Dendritic cell treated with granulocyte-macrophage colony-stimulating factor and Interleukin-4, amounts not matched to agents 40 ng/mL and 50 ng/mL, for 4 days (primary cell): Measurements from ENCODE around the gene RHOC.
A peak's percentile ranks its signal among the peaks of the same experiment; 100 is the strongest.

ENCODE experiments used
- H3K27ac Mint-ChIP-seq: one replicate; pipeline ENCODE4 v1.8.0; 2022; ENCODE audit warnings: mild to moderate bottlenecking, mixed read lengths
- H3K27me3 Mint-ChIP-seq: one replicate; pipeline ENCODE4 v1.8.0; 2022; ENCODE audit warnings: mild to moderate bottlenecking, mixed read lengths
- H3K36me3 Mint-ChIP-seq: one replicate; pipeline ENCODE4 v1.8.0; 2022; ENCODE audit warnings: low read depth, mixed read lengths
- H3K4me1 Mint-ChIP-seq: one replicate; pipeline ENCODE4 v1.8.0; 2022; ENCODE audit warnings: low read depth, mixed read lengths
- H3K4me3 Mint-ChIP-seq: one replicate; pipeline ENCODE4 v1.8.0; 2022; ENCODE audit warnings: mild to moderate bottlenecking, moderate library complexity, mixed read lengths
- H3K9me3 Mint-ChIP-seq: one replicate; pipeline ENCODE4 v1.8.0; 2022; ENCODE audit warnings: mixed read lengths
- intact Hi-C: fragments of 100-400 bp; cut with micrococcal nuclease; formaldehyde crosslinking; loops from one replicate; pipeline ENCODE4 v1.15.0; 2022

RHOC gene

DNA sequence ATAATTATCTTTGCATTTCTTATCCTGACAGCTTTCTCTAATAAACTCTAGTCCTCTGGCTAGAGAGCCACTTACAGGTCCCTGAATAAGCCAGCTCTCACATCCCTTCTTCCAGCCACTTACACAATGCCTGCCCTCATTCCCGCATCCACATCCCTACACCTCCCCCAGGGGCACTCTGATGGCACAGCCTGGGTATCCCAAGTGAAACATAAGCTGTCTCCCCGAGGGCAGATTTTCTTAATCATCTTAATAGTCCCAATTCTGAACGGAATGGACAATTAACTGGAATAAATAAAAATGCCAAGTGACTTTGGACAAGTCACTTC lies 4.9 kb downstream of the RHOC start:
- Mint-ChIP-seq H3K36me3 (peaks cover 52% of the 10 kb centered on the region), H3K27me3 (peaks cover 12% of the 10 kb centered on the region), H3K27ac (peak overlapping the region; percentile 81), H3K9me3 (no peaks in the 10 kb centered on the region), H3K4me3 (peak overlapping the region; percentile 30), H3K4me1 (peaks cover 74% of the 10 kb centered on the region)
- intact Hi-C loops = loop anchor here (5.0 to 10.0 kb wide), 2 partner anchors 85 to 237 kb away; partner anchors contain the start of genes CAPZA1 and ST7L

GRCh38 chr1:112701227-112702066 lies 5.5 kb downstream of the RHOC start:
- no peaks in the 10 kb centered on the region for H3K9me3 Mint-ChIP-seq
- H3K27ac Mint-ChIP-seq = peak overlapping the region; percentile 81
- peaks cover 58% of the 10 kb centered on the region for H3K36me3 Mint-ChIP-seq
- intact Hi-C loops = loop anchor here (5.0 to 10.0 kb wide), 2 partner anchors 84 to 237 kb away; partner anchors contain the start of genes CAPZA1 and ST7L
- H3K27me3 Mint-ChIP-seq = peaks cover 11% of the 10 kb centered on the region
- peaks cover 72% of the 10 kb centered on the region for H3K4me1 Mint-ChIP-seq
- H3K4me3 Mint-ChIP-seq = peak overlapping the region; percentile 51

GRCh38 chr1:112700290-112701226 lies 6.4 kb downstream of the RHOC start:
- Mint-ChIP-seq H3K9me3 (no peaks in the 10 kb centered on the region), H3K27ac (peak overlapping the region; percentile 81), H3K4me1 (peaks cover 63% of the 10 kb centered on the region), H3K4me3 (peak overlapping the region; percentile 51), H3K27me3 (peaks cover 8% of the 10 kb centered on the region), H3K36me3 (peaks cover 61% of the 10 kb centered on the region)
- intact Hi-C loops = loop anchor here (5.0 to 10.0 kb wide), 2 partner anchors 83 to 236 kb away; partner anchors contain the start of genes CAPZA1 and ST7L

DNA sequence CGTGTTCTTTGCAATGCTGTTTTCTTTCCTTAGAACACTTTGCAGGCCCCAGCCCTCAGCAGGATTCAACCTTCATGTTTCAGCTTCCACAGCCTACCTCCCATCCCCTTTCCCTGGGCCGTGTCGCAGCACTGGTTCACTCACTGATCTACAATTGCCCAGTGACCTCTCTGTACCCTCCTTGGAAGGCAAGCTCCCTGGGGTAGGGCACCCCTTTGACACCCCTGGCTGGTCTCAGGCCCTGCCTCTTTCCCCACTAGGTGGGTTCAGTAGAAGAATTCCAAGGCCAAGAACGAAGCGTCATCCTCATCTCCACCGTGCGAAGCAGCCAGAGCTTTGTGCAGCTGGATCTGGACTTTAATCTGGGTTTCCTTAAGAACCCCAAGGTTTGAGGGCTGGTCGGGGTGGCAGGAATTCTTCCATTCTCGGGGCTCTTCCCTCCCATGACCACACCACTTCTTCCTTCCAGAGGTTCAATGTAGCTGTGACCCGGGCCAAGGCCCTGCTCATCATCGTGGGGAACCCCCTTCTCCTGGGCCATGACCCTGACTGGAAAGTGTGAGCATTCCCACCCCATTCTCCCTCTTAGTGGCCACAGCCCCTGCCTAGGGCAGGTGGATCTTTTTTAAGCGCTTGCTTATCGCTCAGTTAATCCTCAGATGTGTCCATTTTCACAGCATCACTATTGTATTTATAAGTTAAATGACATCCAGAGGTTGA lies 7.3 kb downstream of the RHOC start:
- no peak overlapping the region for H3K4me3 Mint-ChIP-seq
- peaks cover 2% of the 10 kb centered on the region for H3K27me3 Mint-ChIP-seq
- intact Hi-C loops = loop anchor here (5.0 to 10.0 kb wide), 2 partner anchors 82 to 235 kb away; partner anchors contain the start of genes CAPZA1 and ST7L
- H3K27ac Mint-ChIP-seq = peak overlapping the region; percentile 81
- H3K4me1 Mint-ChIP-seq = peaks cover 63% of the 10 kb centered on the region
- peaks cover 61% of the 10 kb centered on the region for H3K36me3 Mint-ChIP-seq
- no peaks in the 10 kb centered on the region for H3K9me3 Mint-ChIP-seq

DNA sequence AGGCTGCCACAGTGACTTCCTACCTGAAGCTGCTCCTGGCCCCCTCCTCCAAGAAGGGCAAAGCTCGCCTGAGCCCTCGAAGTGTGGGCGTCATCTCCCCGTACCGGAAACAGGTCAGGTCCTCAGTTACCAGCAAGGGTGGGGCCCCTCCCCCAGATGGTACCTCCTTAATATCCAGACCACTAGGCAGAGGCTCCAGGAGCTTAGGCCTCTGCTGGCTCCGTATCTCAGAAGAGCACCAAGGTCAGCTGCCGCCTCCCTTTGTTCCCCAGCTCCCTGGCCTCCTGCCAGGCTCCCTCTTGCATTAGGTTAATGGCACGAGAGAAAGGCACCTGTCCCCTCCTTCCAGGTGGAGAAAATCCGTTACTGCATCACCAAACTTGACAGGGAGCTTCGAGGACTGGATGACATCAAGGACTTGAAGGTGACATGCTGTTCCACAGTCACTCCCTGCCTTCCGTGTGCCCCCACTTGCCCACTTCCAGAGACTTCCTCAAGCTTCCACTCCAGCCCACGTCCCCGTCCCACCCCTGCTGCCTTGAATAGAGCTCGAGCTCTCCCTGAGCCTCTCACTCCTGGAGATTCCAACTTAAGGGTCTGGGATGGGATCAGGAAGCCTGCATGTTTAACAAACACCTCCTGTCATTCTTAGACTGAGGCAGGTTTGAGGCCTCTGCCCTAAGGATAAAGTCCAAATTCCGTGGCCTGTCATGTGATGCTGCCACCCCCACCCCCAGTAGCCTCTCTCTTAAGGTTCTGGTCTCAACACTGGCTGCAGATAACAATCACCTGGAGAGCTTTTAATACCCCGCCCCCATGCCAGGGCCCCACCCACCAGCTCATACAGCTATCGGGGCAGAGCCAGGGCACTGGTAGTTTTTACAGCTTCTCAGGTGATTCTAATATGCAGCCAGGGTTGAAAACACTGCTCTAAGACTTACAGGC lies 8.3 kb downstream of the RHOC start:
- H3K27ac Mint-ChIP-seq = peak overlapping the region; percentile 29
- peaks cover 71% of the 10 kb centered on the region for H3K36me3 Mint-ChIP-seq
- no peaks in the 10 kb centered on the region for H3K9me3 Mint-ChIP-seq
- peaks cover 60% of the 10 kb centered on the region for H3K4me1 Mint-ChIP-seq
- peaks cover 1% of the 10 kb centered on the region for H3K27me3 Mint-ChIP-seq
- no peak overlapping the region for H3K4me3 Mint-ChIP-seq
- intact Hi-C loops = no loop called here

- Mint-ChIP-seq H3K9me3 (no peaks in the 10 kb centered on the region), H3K4me3 (no peak overlapping the region), H3K27ac (no peak overlapping the region), H3K27me3 (no peaks in the 10 kb centered on the region), H3K4me1 (peaks cover 51% of the 10 kb centered on the region), H3K36me3 (peaks cover 71% of the 10 kb centered on the region)
- intact Hi-C loops = no loop called here
Observed at GRCh38 chr1:112697781-112698201, 9.1 kb downstream of the RHOC start.

GRCh38 chr1:112696578-112697314 lies 10.2 kb downstream of the RHOC start:
- Mint-ChIP-seq H3K4me3 (no peak overlapping the region), H3K4me1 (peaks cover 41% of the 10 kb centered on the region), H3K27ac (no peak overlapping the region), H3K27me3 (no peaks in the 10 kb centered on the region), H3K36me3 (peaks cover 71% of the 10 kb centered on the region), H3K9me3 (no peaks in the 10 kb centered on the region)
- intact Hi-C loops = no loop called here

DNA sequence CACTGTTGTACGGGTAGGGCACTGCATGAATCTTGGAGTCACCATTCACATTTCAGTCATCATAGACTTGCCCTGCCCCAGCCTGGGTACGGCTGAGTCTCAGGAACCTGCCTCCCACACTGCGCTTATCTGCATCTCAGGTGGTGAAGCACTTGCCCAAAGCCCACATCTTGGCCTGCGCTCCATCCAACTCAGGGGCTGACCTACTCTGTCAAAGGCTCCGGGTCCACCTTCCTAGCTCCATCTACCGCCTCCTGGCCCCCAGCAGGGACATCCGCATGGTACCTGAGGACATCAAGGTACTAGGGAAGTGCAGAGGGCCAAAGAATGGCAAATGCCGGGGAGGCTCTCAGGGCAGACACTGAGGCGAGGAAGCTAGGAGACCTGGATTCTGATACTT lies 11.7 kb downstream of the RHOC start:
- no peak overlapping the region for H3K27ac Mint-ChIP-seq
- H3K9me3 Mint-ChIP-seq = no peaks in the 10 kb centered on the region
- no peaks in the 10 kb centered on the region for H3K27me3 Mint-ChIP-seq
- no peak overlapping the region for H3K4me3 Mint-ChIP-seq
- H3K36me3 Mint-ChIP-seq = peaks cover 64% of the 10 kb centered on the region
- intact Hi-C loops = no loop called here
- H3K4me1 Mint-ChIP-seq = peaks cover 26% of the 10 kb centered on the region

DNA sequence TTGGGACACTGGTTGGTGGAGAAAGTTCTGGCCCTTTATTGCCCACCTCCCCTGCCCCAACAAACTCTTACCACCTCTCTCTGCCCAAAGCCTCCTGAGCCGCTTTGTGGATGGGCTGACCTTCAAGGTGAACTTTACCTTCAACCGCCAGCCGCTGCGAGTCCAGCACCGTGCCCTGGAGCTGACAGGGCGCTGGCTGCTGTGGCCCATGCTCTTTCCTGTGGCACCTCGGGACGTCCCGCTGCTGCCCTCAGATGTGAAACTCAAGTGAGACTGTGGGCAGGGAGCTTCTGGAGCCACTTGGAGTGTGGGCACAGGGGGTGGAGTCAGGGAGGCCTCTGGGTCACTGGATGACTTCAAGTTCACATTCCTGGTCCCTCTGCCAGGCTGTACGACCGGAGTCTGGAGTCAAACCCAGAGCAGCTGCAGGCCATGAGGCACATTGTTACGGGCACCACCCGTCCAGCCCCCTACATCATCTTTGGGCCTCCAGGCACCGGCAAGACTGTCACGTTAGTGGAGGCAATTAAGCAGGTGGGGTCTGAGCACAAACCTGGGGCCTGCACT lies 12.5 kb downstream of the RHOC start:
- Mint-ChIP-seq H3K27ac (no peak overlapping the region), H3K4me1 (peaks cover 18% of the 10 kb centered on the region), H3K27me3 (no peaks in the 10 kb centered on the region), H3K36me3 (peaks cover 64% of the 10 kb centered on the region), H3K4me3 (no peak overlapping the region), H3K9me3 (no peaks in the 10 kb centered on the region)
- intact Hi-C loops = no loop called here

GRCh38 chr1:112693821-112694220 lies 13.1 kb downstream of the RHOC start:
- peaks cover 65% of the 10 kb centered on the region for H3K36me3 Mint-ChIP-seq
- H3K9me3 Mint-ChIP-seq = no peaks in the 10 kb centered on the region
- intact Hi-C loops = no loop called here
- H3K4me1 Mint-ChIP-seq = peaks cover 15% of the 10 kb centered on the region
- no peaks in the 10 kb centered on the region for H3K27me3 Mint-ChIP-seq
- no peak overlapping the region for H3K4me3 Mint-ChIP-seq
- H3K27ac Mint-ChIP-seq = no peak overlapping the region

DNA sequence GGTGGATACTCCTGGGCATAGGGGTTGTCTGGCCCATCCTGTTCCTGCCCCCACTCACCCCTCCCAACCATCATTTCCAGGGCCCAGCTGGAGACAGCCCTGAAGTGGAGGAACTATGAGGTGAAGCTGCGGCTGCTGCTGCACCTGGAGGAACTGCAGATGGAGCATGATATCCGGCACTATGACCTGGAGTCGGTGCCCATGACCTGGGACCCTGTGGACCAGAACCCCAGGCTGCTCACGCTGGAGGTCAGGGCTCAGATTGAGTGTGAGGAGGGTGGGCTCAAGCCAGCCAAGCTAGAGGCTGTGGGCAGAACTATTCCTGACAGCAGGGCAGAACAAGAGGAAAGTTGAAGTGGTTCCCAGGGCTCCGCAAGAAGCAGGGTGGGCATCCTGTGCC lies 14.2 kb downstream of the RHOC start:
- H3K4me3 Mint-ChIP-seq = no peak overlapping the region
- intact Hi-C loops = no loop called here
- peaks cover 61% of the 10 kb centered on the region for H3K36me3 Mint-ChIP-seq
- H3K4me1 Mint-ChIP-seq = peaks cover 15% of the 10 kb centered on the region
- no peak overlapping the region for H3K27ac Mint-ChIP-seq
- no peaks in the 10 kb centered on the region for H3K27me3 Mint-ChIP-seq
- no peaks in the 10 kb centered on the region for H3K9me3 Mint-ChIP-seq

DNA sequence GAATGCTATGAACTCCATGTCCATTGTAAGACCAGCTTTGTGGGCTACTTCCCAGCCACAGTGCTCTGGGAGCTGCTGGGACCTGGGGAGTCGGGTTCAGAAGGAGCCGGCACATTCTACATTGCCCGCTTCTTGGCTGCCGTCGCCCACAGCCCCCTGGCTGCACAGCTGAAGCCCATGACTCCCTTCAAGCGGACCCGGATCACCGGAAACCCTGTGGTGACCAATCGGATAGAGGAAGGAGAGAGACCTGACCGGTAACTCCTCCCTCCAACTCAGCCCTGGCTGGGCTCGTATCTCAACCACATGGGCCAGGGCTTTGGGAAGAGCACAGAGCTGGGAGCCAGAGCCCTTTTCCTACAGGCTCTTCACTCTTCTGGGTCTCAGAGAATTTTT lies 17.1 kb downstream of the RHOC start:
- H3K9me3 Mint-ChIP-seq = no peaks in the 10 kb centered on the region
- H3K4me3 Mint-ChIP-seq = no peak overlapping the region
- no peaks in the 10 kb centered on the region for H3K27me3 Mint-ChIP-seq
- peaks cover 51% of the 10 kb centered on the region for H3K36me3 Mint-ChIP-seq
- H3K4me1 Mint-ChIP-seq = peaks cover 7% of the 10 kb centered on the region
- H3K27ac Mint-ChIP-seq = no peak overlapping the region
- intact Hi-C loops = no loop called here
